Stimulated activated naive CD4-positive, alpha-beta T cell treated with Interleukin-2 at 50 U/mL for 16 hours (primary cell): ENCODE data around the gene ITIH4.

ENCODE experiments used
- DNase-seq: peaks from one replicate; lab custom pipeline; 2025; lab: John Stamatoyannopoulos, UW

ITIH4 gene

DNA sequence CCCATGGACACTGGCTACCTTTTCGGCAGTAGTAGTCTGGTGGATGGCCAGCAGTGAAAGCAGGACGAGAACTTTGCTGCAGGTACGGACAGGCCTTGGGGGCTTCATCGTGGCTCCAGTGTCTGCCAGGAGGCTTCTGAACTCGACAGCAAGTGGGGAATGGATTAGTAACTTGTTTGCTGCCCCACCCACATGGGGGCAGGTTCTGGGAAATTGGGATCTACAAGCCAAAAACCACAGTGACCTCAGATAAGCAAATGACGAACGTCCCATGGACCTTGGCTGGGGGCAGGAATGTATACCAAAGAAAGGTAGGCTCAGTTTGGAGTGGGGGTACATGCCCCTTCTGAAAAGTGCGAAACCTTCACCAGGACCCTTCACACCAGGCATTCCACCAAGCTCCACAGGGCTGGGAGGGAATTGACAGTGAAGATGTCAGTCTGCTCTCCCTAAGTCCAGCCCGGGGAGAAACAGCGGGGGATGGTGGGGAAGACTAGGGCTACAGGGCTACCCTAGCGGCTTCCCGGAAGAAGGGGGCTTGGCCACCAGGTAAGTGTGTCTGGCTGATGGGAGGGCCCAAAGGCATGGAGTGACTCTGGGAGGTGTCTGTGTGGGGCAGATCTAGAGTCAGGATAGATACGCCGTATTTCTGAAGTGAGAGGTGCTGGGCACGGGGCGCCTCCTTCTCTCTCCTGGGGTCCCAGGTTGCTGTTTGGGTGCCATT, at the start of gene ITIH4:
ITIH4 (minus strand) TSS at position 138 of the 724 bp plus-strand sequence; CDS start at position 108, 30 bp downstream.
- no peak for DNase-seq

GRCh38 chr3:52880047-52880446, 49.6 kb upstream of the ITIH4 start:
- no peak for DNase-seq

DNA sequence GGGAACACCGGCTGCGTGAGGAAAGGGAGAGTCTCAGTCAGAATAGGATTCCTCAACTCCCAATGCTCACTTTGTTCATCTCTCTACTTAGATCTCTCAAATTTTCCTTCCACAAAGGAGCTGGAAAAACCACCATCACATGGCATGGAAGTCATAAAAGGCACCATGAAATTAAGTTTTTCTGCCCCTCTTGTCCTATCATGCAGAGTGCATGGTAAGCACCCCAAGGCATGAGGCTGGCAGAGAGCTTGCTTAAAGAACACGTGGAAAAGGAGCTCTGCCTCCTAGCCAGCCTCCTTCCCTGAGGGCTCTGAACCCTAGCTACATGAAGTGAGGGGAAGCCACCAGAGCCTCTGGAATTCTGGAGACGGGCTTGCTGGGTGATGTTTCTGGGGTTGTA, 49.1 kb upstream of the ITIH4 start:
- no peak for DNase-seq

- DNase-seq: no peak
Observed at GRCh38 chr3:52879090-52879489, 48.6 kb upstream of the ITIH4 start.

DNA sequence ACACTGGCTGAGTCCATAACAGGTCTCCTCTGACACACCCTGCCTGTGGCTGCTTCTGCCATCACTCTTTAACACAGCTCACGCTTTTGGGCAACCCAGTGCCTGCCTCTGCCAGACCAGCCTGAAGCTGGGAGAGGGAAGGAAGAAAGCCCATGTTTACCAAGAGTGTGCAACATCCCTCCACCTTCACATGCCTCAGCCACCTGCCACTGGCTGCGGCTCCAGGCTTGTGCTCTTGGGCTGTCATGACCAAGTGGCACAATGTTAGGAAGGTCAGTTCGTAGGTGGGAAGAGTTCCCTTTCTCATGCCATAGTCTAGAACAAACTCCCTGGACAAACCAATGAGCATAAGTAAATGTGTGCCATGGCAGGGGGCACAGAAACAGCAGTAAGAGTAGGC, 46.6 kb upstream of the ITIH4 start:
- no peak for DNase-seq

DNA sequence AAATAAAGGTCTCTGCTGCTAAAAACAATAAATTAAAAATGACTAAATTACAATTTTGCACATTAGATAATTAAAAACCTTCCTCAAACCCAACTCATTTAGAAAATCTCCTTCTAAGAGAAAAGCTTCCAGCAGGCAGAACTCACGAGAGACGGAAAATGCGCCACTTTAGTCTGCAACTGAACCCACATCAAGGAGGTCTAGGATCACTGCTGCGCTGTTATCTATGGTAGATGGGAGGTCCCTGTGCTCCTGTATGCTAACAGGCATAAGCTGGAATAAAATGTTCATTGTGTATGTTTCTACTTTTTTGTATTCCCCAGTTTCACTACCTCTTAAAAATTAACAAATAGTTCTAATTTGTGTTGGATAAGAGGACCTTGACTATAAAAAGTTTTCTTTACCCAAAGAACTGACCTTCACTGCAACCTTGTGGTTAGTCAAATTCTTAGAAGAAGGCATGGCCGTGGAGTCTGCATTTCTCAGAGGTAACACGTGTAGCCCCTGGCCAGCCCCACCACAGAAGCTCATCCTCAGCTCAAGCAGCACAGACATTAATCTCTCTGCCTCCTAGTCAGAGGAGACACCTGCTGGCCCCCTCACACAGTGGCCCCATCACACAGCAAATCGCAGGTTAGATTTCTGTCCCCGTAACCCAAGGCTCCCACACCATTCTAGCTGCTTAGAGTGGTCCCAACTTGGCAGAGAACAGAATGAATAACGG, 44.6 kb upstream of the ITIH4 start:
- DNase-seq: no peak

DNA sequence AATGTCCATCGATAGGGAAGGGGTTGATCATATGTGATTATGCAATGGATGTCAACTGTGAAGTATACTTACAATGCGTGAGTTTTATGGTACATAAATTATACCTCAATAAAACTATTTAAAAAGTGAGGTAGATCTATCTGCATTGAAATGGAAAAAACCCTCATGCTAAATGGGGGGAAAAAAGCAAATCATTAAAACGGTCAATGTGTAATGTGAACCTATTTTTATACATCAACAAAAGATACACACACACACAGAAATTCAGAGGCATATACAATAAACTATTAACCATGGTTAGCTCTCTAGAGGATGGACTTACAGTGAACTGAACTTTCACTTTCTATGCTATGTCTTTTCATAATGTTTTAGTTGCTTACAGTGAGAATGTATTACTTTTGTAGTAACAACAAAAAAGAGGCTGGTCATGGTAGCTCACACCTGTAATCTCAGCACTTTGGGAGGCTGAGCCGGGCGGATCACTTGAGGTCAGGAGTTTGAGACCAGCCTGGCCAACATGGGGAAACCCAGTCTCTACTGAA, 43.8 kb upstream of the ITIH4 start:
- DNase-seq: no peak

DNA sequence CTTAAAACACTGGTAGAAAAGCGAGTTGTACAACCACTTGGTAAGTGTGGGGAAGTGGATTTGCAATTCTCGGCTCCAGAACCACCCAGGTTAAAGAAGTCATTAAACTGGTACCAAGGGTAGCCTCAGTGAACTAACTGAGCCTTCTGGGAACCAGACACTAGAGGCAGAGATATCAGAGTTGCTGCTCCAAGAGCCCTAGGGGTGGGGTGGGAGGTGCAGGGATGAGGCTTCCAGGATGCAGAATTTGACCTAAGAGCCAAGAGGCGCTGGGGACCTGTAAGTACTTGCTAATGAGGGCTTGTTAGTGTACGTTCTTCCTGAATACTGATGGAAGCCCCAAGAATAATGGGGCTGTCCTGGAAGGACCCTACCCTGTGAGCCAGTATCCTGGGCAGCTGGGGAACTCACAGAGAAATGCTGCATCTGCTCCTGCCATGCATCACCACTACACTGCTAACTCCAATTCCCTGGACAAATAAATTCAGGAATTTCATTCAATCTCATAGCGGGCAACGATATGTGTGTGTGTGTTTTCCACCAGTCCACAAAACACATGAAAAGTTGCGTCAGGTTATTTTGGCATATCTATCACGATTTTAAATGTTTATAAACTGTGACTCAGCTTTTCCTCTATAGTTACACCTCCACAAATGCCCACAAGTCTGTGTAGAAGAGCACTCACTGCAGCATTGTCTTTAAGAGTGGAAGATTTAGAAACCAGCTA, 43.1 kb upstream of the ITIH4 start:
- DNase-seq: no peak

GRCh38 chr3:52872245-52872644, 41.8 kb upstream of the ITIH4 start:
- no peak for DNase-seq

- DNase-seq: no peak
Observed at GRCh38 chr3:52871761-52872160, 41.3 kb upstream of the ITIH4 start.

DNA sequence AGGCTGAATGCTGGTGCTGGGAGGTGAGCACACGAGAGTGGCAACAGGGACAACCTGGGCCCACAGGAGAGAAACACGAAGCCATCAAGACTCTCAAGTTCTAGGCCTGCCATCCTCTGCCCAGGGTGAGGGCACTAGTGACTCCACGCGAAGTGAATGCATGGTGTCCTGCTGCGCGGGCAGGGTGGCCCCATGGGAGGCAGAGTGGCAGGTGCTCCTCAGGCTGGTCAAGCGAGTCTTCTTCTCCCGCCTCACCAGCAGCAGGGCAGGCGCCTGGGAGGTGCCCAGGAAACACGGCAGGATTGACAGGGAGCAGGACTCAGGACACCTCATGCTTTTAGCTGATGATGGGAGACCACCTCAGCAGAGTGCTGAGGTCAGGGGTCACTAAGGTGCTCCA, 40.0 kb upstream of the ITIH4 start:
- no peak for DNase-seq

DNA sequence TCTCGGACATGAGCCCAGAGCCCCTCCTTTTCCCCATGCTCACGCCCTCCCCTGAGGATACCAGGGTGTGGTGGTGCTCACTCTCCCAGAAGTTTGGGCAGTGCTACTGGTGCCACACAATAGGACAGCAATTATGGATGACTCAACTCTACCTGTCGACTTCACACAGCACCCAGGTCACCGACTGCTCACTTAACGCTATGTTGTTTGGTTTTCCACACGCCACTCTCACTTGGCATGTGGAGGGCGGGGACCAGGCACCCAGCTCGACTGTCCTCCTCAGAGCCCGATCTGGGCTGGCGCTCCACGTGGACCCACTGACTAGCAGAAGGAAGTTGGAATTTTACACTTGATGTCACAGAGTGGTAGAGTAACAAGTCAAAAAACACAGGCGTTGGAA, 36.0 kb upstream of the ITIH4 start:
- DNase-seq: no peak

GRCh38 chr3:52865994-52866393, 35.5 kb upstream of the ITIH4 start:
- DNase-seq: no peak

GRCh38 chr3:52860424-52860768, 29.9 kb upstream of the ITIH4 start:
- no peak for DNase-seq

DNA sequence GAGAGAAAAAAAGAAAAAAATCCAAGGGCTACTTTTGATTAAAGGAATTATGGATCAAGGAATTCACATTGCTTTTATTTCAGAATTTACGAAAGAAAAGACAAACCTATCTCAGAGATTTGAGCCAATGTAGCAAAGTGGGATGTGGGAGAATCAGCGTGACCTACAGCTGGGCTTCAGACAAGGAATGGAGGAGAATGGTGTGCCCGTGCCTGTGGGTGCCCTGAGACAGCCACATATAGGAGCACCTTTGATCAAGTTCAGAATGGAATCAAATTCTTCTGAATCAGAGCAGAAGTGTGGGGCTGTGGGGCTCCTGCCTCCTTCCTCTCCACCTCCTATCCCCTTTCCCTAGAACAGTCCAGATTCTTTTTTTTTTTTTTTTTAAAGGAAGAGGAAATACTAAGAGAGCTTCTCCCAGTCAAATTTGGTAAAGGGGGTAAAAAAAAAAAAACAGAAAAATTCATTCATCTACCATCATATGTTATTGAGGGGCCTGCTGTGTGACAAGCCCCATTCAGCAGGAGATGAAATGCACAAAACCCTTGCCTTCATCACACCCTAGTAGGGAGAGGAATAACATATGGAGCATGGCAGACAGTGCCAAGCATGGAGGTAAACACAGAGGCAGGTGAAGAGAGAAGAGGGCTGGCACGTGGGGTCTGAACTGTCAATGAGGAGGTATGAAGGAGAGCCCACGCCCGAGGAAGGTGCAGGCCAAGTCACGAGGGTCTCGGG, 29.4 kb upstream of the ITIH4 start:
- DNase-seq: no peak

DNA sequence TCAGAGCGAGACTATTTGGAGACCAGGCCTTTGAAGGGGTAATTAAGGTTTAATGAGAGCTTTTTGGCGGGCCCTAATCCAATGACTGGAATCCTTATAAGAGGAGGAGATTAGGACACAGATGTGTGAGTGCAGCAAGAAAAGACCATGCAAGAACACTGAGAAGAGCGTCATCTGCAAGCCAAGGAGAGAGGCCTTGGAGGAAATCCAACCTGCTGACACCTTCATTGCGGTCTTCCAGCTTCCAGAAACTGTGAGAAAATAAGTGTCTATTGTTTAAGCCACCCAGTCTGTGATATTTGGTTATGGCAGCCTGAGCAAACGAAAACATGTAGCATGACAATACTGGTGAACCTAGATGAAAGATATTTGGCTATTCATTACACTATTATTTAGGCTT, 27.4 kb upstream of the ITIH4 start:
- no peak for DNase-seq

DNA sequence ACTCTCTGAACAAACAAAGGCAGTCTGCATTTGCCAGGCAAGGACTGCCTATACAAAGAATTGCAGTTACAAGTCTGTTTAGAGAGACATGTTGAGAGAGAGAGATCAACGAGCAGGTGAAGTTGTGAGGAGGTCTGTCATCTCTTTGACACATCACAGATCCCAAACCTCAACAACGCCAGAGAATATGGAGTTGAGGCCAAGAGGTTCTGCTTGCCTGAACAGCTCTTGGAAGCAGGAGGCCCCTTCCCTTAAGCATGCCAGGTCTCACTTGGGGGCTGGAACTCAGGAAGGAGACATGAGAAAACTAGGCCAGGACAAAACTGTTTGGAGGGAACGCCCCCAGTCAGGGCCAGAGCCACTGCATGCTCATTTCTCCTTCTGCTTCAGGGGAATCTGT, 26.7 kb upstream of the ITIH4 start:
- no peak for DNase-seq

DNA sequence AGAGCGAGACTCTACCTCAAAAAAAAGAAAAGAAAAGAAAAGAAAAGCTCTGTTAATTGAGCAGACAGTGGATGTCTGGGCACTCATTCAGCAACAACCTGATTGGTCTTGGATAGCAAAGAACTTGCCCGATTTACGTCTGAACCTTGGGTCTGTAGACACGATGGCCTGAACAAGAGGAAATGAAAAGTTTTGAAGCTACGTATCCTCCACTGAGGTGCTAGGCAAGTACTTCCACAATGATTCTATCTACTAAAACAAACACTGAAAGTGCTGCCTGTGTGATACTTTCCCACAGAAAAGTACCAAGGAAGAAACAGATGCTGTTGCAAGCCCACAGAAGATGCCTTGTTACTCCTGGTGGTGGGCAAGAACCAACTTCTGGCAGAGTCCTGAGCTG, 26.2 kb upstream of the ITIH4 start:
- no peak for DNase-seq

DNA sequence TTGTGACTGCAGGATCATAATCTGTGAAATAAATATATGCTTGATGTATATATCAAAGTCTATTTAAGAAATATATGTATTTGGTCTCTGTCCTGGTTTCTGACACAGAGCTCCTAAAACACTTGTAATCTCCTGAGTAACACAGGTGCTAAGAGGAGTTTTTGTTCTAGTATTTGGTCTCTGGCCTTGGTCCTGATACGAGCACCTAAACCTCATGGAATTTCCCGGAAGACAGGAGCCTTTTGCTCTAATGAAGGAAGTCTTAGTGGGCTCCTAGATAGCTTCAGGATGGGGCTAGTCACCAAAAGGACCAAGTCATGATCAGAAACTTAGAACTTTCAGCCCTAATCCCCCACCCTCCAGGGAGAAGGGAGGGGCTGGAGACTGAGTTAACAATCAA, 23.5 kb upstream of the ITIH4 start:
- DNase-seq: no peak

DNA sequence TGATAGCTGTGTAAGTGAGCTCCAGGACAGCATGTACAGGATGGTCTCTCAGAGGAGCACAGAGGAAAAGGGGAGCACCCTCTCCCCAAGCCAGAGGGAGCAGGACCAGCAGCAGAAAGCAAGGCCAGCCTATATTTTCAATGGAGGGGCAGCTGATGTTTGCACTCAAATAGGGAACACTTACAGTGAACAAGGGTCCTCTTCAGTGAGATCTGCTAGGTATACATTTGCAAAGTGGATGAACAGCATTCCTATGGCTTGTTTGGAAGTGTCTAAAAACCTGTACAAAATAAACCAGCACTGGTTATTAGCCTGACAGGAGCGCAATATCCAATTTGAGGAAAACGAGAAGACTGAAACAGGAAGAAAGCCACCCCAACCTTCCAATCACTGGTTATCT, 21.9 kb upstream of the ITIH4 start:
- no peak for DNase-seq

DNA sequence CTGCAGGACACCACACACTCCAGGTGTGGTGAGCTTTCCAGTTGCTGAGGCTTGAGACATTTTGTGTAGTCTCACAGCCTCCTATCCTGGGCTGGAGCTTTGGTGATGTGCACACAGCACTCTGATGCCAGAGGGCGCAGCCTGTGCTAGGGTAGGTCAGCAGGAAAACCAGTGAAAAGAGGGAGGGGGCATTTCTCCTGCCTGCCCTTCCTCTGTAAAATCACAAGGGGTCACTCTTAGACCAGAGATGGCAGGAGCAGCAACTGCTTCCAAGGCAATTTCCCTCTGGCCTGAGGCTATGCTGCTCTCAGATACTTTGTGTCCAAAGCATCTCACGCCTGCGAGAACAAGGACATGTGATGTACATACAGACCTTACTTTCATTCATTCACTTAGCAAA, 20.9 kb upstream of the ITIH4 start:
- DNase-seq: no peak

- no peak for DNase-seq
Observed at GRCh38 chr3:52849656-52850055, 19.2 kb upstream of the ITIH4 start.
